HG03575 (cell line): Measurements from ENCODE around the gene SPRR2A.
"Not testable (repeated sequence)": the region's sequence is repeated elsewhere in the genome, so short reads cannot be mapped to it uniquely, and the experiment has no call there.

Experiments
- ATAC-seq: cut with Tn5 transposase; IDR thresholded peaks from one replicate; pipeline ENCODE4 v1.9.1; 2021; ENCODE audit not compliant: unreplicated experiment, insufficient number of reproducible peaks, low FRiP score; ENCODE audit errors: extremely low read depth

Gene SPRR2A

GRCh38 chr1:153057375-153057774 lies at the start of gene SPRR2A:
Gene SPRR2A, minus strand, starts transcription at chr1:153057512. Its CDS starts 777 bp downstream, at chr1:153056735.
- no peak for ATAC-seq

- no peak for ATAC-seq
Observed at GRCh38 chr1:153100245-153100644, 42.9 kb upstream of the SPRR2A start.

- ATAC-seq = no peak
Observed at GRCh38 chr1:153099461-153100045, 42.2 kb upstream of the SPRR2A start.

GRCh38 chr1:153095764-153096163 lies 38.5 kb upstream of the SPRR2A start:
- ATAC-seq = no peak

GRCh38 chr1:153094426-153094825 lies 37.1 kb upstream of the SPRR2A start, which contains the start of gene SPRR2E:
Gene SPRR2E, minus strand, starts transcription at chr1:153094526. Its CDS starts 775 bp downstream, at chr1:153093751.
- no peak for ATAC-seq

GRCh38 chr1:153087652-153088051 lies 30.3 kb upstream of the SPRR2A start:
- ATAC-seq = no peak

GRCh38 chr1:153081736-153082135 lies 24.4 kb upstream of the SPRR2A start:
- ATAC-seq = no peak

- ATAC-seq = no peak
Observed at GRCh38 chr1:153072806-153073726, 15.8 kb upstream of the SPRR2A start.

- no peak for ATAC-seq
Observed at GRCh38 chr1:153071511-153071910, 14.2 kb upstream of the SPRR2A start, which contains the start of gene SPRR2B. Gene SPRR2B, minus strand, starts transcription at chr1:153071611. Its CDS starts 772 bp downstream, at chr1:153070839.

- ATAC-seq = no peak
Observed at GRCh38 chr1:153070243-153070642, 12.9 kb upstream of the SPRR2A start.

- no peak for ATAC-seq
Observed at GRCh38 chr1:153058826-153059784, 1.8 kb upstream of the SPRR2A start.

GRCh38 chr1:153058154-153058553 lies 842 bp upstream of the SPRR2A start:
- ATAC-seq = no peak

GRCh38 chr1:153056111-153056510 lies 1.2 kb downstream of the SPRR2A start:
- not testable (repeated sequence) for ATAC-seq

- no peak for ATAC-seq
Observed at GRCh38 chr1:153049211-153049610, 8.1 kb downstream of the SPRR2A start.

GRCh38 chr1:153040950-153041631 lies 16.2 kb downstream of the SPRR2A start, which contains the start of gene SPRR2D:
Gene SPRR2D, minus strand, starts transcription at chr1:153041120. Its CDS starts 774 bp downstream, at chr1:153040346.
- no peak for ATAC-seq

- no peak for ATAC-seq
Observed at GRCh38 chr1:153035211-153035610, 22.1 kb downstream of the SPRR2A start.

- ATAC-seq = no peak
Observed at GRCh38 chr1:153032677-153033308, 24.5 kb downstream of the SPRR2A start.

GRCh38 chr1:153032073-153032472 lies 25.2 kb downstream of the SPRR2A start:
- no peak for ATAC-seq
